GM18519 (cell line): Measurements from ENCODE around the gene TRPC6.
"Not testable (repeated sequence)": the region's sequence is repeated elsewhere in the genome, so short reads cannot be mapped to it uniquely, and the experiment has no call there.

ENCODE experiments used
- ATAC-seq: cut with Tn5 transposase; IDR thresholded peaks from one replicate; pipeline ENCODE4 v1.9.1; 2021; ENCODE audit warnings: mild to moderate bottlenecking, moderate library complexity; ENCODE audit not compliant: unreplicated experiment, low FRiP score

TRPC6 gene

GRCh38 chr11:101523634-101524260 is 60.1 kb downstream of the TRPC6 start:
- ATAC-seq: no peak

- ATAC-seq: no peak
These were observed 60.6 kb downstream of the TRPC6 start for GRCh38 chr11:101523193-101523592.

- ATAC-seq: no peak
These were observed 62.0 kb downstream of the TRPC6 start for GRCh38 chr11:101521821-101522220.

GRCh38 chr11:101516546-101516945 is 67.3 kb downstream of the TRPC6 start:
- no peak for ATAC-seq

- ATAC-seq: no peak
These were observed 72.7 kb downstream of the TRPC6 start for GRCh38 chr11:101511065-101511464.

- ATAC-seq: no peak
These were observed 73.2 kb downstream of the TRPC6 start for GRCh38 chr11:101510591-101510990.

GRCh38 chr11:101509922-101510321 is 73.9 kb downstream of the TRPC6 start:
- no peak for ATAC-seq

- peak; percentile 63 for ATAC-seq
These were observed 75.4 kb downstream of the TRPC6 start for GRCh38 chr11:101508370-101508769.

GRCh38 chr11:101498891-101499290 is 84.9 kb downstream of the TRPC6 start:
- no peak for ATAC-seq

- no peak for ATAC-seq
These were observed 86.5 kb downstream of the TRPC6 start for GRCh38 chr11:101497291-101497690.

GRCh38 chr11:101487775-101488174 is 96.0 kb downstream of the TRPC6 start:
- ATAC-seq: no peak

- no peak for ATAC-seq
These were observed 101.2 kb downstream of the TRPC6 start for GRCh38 chr11:101482556-101483124.

- ATAC-seq: no peak
These were observed 105.0 kb downstream of the TRPC6 start for GRCh38 chr11:101478587-101479369.

GRCh38 chr11:101477926-101478325 is 105.9 kb downstream of the TRPC6 start:
- no peak for ATAC-seq

- no peak for ATAC-seq
These were observed 107.6 kb downstream of the TRPC6 start for GRCh38 chr11:101476191-101476590.

GRCh38 chr11:101475699-101476098 is 108.1 kb downstream of the TRPC6 start:
- no peak for ATAC-seq

- ATAC-seq: no peak
These were observed 109.1 kb downstream of the TRPC6 start for GRCh38 chr11:101474666-101475065.

GRCh38 chr11:101470881-101471520 is 112.8 kb downstream of the TRPC6 start:
- no peak for ATAC-seq

GRCh38 chr11:101470419-101470818 is 113.4 kb downstream of the TRPC6 start:
- ATAC-seq: no peak

- no peak for ATAC-seq
These were observed 117.5 kb downstream of the TRPC6 start for GRCh38 chr11:101466352-101466751.

GRCh38 chr11:101464388-101464787 is 119.4 kb downstream of the TRPC6 start:
- ATAC-seq: not testable (repeated sequence)
